ENCODE measurements around the gene RETN.

GRCh38 chr19:7641290-7642276 lies 27.3 kb upstream of the RETN start:
- 0 out of 2 replicates have a peak, but pooled peaks have one; percentile 22 for TF ChIP-seq CTCF (conservative IDR thresholded peaks at IDR 0.05; ENCODE audit: low read depth, low read length)
- TF ChIP-seq EZH2 (IDR thresholded peaks at IDR 0.05; ENCODE audit: borderline replicate concordance, low read depth, low read length, poor library complexity, severe bottlenecking): no peak

All from A673 (cell line).